Embryonic facial prominence (tissue), 1 donor: ENCODE results near the gene ZCCHC17.

ENCODE experiments used
- DNase-seq: peaks from one replicate; pipeline ENCODE4 v3.0.0-alpha.2; 2016; ENCODE audit errors: extremely low spot score

ZCCHC17 gene

DNA sequence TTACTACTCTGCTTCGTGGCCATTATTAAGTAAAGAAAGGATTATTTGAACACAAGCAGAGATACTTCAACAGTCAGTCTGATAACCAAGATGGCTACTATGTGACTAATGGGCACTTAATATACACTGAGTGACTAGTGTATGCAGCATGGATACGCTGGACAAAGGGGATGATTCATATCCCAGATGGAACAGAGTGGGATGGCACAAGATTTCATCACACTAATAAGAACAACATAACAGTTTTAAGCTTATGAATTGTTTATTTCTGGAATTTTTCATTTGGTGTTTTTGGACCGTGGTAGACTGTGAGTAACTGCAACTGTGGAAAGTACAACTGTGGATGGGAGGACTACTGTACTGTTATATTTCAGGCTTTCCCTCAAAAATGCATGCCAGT lies 9.4 kb downstream of the ZCCHC17 start:
- DNase-seq, result no peak

DNA sequence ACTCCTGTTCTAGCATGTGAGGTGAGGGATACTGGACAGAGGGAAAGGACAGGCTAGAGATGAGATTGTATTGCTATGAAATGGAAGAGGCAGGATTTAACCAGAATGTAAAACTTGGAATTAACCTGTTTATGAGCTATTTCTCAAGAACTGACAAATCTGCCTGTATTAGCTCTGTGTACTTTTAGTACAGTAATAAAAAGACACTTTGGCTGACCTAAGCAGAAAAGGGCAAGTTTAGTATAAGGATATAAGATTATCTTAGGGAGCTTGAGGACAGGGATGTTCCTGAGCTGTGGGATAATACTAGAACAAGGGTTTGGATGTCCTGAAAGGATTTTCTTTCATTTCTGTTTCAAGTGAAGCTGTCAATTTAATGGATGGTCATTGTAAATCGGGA lies 11.2 kb downstream of the ZCCHC17 start:
- DNase-seq, result no peak

DNA sequence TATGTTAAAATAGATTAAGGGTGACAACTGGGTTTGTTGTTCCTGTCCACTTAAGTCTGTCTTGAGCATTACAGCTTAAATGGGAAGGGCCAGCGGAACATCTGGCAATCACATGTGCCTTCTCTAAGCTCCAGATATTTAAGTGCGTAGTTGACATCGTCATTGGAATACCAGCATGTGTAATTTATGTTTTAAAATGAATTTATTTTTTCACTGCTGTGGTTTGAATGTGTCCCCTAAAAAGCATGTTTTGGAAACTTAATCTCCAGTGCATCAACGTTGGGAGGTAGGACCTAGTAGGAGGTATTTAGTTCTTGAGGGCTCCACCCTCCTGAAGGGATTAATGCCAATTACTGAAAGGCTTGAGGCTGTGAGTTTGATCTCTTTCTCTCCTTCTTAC lies 13.4 kb downstream of the ZCCHC17 start:
- DNase-seq, result no peak

DNA sequence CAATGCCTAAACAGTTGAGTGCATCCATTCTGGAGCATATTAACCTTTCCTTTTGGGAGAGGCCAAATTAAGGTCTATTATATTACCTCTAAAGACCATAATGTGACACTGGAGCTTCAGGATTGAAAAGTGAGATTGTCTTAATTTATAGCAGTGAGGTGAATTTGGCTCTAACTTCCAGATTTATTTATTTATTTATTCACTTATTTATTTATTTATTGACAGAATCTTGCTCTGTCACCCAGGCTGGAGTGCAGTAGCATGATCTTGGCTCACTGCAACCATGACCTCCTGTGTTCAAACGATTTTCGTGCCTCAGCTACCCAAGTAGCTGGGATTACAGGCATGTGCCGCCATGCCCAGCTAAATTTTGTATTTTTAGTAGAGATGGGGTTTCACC lies 19.1 kb downstream of the ZCCHC17 start:
- no peak for DNase-seq

DNA sequence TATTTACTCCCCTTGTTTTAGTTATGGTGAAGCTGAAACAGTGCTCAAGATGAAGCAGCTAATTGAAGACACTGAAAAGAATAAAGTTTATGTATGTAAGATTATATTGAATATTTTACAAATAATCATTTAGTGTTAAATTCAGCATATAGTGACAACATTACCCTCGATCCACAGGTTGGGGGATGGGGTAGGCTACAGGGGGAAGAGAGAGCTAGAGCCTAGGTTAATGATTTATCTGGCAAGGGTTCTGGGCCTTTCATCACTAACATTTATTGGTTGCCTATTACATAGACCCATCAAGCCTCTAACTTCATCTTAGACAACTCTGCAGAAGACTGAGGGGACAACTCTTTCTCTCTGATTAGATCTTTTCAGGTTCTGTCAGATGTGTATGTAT lies 21.3 kb downstream of the ZCCHC17 start:
- DNase-seq, result no peak

DNA sequence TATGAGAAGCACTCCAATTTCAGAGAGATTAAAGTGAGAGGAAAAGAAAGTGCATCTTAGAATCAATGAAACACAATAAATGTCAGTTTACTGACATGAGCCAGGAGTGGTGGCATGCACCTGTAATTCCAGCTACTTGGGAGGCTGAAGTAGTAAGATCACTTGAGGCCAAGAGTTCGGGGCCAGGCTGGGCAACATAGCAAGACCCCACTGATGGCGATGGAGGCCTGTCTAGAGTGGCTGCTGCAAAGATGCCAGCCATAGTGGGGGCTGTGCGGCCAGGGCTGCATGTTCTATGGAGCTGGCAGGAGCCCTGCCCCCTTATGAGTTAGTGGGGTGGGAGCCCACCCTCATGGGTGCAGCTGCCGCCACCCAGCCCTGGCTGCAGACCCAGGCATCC lies 27.3 kb downstream of the ZCCHC17 start:
- no peak for DNase-seq

DNA sequence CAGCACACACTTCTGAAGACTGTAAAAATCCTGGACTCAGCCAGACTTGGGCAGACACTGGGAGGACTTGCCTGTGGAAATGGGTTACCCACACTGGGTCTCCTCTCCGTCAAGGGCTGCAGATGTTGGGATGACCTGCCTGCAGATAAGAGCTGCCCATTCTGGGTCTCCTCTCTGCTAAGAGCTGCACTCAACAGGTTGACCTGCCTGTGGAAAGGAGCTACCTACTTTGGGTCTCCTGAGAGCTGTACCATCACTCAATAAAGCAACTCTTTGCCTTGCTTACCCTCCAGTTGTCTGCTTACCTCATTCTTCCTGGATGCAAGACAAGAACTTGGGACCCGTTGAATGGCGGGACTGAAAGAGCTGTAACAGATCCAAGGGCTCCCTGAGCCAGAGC lies 28.2 kb downstream of the ZCCHC17 start:
- DNase-seq, result no peak

DNA sequence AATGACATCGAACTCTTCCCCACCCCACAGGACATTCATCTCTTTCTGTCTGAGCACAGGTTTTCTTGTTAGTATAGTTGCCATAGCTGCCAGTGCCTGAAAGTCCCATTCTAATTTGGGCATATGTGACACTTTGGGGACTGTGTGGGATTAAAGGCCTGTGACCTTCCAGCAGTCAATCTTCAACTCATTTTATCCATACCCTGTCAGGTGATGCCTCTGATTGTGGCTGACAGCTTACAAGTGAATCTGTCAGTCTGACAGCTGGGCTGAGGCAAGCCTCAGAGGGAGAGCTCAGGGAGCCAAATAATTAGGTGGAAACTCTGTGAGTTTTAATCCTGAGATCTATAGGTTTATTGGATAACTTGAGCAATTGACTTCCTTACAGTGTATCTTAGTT lies 29.6 kb downstream of the ZCCHC17 start:
- no peak for DNase-seq

DNA sequence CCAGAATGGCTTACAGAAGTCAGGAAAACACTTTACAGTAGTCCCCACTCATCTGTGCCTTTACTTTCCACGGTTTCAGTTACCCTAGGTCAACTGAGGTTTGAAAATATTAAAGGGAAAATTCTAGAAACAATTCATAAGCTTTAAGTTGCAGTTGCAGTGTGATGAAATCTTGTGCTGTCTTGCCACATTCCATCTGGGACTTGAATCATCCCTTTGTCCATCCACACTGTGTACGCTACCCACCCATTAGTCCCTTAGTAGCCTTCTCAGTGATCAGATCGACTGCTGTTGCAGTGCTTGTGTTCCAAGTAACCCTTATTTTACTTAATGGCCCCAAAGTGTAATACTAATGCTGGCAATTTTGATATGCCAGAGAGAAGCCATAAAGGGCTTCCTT lies 30.5 kb downstream of the ZCCHC17 start:
- no peak for DNase-seq

DNA sequence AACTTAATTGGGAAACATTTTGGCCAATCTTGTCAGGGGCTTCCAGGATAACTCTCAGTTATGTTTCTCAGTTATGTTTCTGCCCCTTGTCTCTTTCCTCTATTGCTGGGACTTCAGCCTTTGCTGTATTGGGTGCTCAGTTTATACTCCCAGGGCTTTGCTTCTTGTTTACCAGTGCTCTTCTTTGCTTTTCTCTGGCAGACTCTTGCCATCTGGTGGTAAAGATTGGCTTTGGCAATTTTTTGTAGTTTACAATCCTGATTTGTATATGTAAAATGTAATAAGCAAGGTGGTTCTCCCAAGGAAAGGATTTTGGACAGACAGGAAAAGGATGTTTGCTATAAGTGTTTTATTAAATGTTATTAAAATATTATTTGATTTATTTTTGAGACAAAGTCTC lies 38.2 kb downstream of the ZCCHC17 start:
- no peak for DNase-seq

DNA sequence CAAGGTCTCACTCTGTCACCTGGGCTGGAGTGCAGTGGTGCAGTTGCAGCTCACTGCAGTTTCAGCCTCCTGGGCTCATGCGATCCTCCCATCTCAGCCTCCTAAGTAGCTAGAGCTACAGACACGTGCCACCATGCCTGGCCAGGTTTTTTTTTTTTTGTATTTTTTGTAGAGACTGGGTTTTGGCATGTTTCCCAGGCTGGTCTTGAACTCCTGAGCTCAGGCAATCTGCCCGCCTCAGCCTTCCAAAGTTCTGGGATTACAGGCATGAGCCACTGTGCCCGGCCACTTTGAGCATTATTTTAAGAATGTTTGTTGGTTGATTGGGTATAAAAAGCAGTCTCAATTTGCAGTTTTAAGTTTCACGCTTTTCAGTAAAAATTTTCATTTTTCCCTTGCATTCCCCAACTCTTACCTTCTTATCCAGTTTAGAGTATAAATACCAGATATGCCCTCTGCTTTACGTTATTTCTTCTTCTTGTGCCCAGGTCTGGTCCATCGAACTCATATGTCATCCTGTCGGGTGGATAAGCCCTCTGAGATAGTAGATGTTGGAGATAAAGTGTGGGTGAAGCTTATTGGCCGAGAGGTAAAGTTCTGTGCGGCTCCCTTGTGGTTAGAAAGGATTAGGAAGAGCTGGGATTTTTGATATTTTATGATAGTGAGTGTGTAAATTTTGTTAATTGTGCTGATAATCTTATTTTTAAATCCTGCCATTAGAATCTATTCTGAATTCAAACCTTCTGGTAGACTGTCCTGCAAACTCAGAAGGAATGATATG lies 40.0 kb downstream of the ZCCHC17 start:
- DNase-seq, result no peak

DNA sequence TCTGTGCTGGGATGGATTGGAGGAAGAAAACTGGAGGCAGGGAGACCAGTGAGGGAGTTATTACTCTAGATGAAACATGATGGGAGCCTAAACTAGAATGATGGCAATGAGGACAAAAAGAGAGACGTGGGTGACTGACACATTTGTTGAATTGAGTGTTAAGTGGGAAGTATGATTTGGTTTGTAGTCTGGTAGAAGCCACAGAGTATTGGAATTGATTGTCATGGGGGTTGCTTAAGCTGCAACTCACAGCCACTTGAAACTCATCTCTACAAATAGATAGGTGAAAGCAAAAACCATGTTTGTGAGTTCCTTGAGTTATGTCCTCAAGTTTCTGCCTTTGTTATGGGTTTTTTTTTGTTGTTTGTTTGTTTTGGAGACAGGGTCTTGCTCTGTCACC lies 47.7 kb downstream of the ZCCHC17 start:
- DNase-seq, result no peak

DNA sequence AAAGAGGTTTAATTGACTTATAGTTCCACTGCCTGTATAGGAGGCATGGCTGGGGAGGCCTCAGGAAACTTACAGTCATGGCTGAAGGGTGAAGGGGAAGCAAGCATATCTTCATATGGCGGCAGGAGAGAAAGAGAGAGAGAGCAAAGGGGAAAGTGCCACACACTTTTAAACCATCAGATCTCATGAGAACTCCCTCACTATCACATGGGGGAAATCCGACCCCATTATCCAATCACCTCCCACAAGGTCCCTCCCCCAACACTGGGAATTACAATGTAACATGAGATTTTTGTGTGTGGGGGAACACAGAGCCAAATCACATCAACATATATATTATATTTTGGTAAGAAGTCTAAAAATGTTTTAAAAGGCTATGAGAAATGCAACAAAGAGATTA lies 48.8 kb downstream of the ZCCHC17 start:
- DNase-seq, result no peak

DNA sequence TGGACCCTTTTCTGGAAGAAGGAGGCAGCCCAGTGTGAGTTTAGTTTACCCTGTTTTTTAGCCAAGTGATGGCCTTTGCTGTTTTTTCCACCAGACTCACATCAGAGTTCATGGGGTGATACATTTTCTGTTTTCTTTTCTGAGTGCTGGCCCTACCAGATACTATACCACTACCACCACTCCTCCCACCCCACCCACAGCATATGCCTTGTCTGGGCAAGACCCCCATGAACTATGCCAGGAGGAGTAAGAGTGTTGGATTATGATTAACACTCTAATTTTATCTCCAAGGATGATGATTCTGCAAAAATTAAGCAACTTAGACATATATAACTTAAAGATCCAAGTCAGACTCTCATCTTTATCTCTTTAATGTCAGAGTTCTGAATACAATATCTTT lies 50.0 kb downstream of the ZCCHC17 start:
- DNase-seq, result no peak

DNA sequence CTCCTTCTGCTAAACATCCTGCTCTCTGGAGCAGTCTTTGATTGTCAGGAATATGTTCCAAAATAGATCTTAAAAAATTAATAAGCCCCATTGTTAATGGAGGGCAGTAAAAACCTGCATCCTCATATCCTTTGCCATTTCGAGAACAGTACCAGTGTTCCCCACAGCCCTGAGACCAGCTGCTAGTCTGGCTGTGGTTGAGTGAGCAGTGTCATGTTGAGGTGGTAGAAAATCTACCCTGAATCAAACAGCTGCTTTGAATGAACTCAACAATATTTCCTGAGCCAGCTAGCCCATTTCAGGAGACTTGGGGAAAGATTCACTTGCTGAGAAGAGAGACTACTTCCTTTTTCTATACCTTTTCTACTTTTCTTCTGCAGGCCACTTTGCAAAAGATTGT lies 51.6 kb downstream of the ZCCHC17 start:
- no peak for DNase-seq

DNA sequence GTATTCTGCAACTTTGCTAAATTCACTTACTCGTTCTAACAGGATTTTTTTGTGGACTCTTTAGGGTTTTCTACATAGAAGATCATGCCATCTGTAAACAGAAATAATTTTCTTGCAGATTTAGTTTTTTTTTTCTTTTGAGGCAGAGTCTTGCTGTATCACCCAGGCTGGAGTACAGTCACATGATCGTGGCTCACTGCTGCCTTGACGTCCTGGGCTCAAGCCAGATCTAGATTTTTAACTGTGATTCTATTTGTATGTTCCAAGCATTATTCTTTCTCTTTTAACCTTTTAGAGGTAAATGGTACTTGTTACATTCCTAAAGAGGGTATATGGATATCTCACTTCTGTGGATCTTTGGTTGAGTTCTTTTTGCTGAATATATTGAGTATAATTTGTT lies 57.5 kb downstream of the ZCCHC17 start:
- no peak for DNase-seq

DNA sequence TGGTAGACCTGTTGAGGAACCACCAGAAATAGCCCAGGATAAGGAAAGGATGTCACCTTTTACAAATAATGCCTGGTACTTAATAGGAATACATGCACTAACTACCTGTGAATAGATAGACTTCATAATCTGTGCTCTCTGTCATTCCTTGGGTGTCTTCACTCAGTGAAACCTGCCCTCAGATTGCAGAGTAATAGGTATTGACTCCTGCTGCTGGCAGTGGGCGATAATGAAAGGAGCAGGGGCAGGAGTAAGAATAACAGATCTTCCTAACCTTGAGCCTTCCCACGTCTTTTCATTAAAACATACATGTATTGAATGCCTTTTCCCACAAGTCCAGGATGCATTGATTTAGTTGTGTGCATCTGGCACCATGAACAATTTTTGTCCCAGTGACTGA lies 59.6 kb downstream of the ZCCHC17 start:
- DNase-seq, result no peak

DNA sequence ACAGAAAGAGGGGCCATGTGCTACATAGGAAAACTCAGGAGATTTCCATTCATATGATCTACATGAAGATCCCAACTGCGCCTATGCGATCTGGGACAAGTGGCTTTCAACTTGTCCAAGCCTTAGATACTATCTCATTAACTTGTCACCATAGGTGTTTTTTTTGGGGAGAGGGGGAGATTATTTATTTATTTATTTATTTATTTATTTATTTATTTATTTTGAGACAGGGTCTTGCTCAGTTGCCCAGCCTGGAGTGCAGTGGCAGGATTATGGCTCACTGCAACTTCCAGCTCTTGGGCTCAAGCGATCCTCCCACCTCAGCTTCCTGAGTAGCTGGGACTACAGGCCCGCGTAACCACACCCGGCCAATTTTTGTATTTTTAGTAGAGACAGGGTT lies 64.8 kb downstream of the ZCCHC17 start:
- DNase-seq, result no peak

DNA sequence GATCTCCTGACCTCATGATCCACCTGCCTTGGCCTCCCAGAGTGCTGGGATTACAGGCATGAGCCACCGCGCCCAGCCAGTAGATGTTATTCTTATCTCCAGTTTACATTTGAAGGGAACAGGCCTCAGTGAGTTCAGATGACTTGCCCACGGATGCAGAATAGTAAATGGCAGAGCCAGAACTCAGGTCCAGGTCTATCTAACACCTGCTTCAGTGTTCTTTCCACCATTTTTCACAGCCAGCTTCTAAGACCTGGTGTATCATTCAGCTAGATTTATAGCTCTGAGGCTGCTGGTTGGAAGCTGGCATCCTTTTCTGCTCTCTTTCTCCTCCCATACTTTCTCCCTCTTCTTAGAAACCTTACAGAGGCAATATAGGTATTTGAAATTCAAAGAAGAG lies 65.2 kb downstream of the ZCCHC17 start:
- DNase-seq, result no peak

DNA sequence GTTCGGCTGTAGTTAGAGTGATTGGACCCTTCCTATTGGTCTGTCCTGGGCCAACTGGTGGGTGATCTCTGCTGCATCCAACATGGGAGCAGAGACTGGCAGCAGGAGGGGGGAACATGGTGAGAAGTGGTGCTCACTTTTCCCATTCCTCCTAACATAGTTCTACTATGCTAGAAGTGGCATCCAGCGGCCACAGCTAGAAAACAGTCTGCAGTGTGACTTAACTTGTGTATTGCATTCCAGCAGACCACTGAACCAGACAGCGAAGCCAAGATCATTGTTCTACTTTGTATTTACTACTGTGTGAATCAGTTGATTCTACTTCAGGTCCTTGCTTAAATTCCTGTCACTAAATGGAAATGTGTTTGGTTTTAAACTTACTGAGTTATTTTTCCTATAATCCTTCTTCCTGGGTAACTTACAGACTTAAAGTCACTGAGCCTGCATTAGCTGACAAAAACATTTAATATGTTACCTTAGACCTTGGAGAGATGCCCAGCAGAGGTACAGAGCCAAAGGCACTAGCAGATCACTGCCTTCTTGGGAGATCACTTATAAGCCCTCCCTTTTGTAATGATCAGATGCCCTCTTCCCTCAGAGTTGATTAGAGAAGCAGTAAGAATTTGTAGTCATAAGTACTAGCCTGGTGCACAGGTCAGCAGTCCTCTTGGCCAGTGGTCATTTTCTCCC lies 67.9 kb downstream of the ZCCHC17 start:
- no peak for DNase-seq

DNA sequence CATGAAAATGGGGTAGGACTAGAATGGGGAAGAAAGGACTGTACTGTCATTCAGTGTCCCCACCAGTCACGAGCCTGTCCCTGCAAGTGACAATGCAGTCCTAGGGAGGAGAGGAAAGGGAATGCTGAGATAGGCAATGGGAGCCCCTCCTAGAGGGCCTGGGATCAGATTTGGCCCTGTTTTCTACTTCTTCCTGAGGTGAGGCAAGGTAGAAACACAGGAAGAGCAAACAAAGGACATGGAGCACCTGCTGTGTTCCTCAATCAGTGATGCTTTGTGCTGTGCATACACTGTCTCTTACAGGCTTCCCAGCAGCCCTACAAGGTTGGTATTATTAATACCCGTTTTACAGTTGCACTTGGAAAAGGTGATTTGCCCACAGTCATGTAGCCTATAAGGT lies 70.0 kb downstream of the ZCCHC17 start:
- no peak for DNase-seq

DNA sequence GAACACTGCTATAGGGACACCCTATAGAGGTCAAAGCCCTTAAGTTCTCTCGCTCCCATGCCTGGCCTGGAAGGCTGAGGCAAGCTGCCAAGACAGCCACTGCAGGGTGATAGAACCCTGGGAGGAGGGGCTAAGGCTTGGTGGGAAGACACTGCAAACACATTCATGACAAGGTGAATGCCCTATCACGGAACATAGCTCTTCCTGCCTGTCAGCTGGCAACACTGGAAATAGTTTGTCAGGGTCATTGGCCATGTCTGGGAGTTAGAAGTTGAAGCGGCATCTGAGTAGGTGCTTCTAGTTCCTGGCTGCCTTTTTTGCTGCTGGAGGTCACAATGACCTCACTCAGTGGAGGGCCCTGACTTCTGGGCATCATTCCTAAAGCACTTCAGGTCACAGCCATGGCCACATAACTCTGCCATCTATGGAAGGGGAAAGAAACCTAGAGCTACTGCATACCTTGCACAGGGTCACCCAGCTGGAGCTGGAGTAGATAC lies 71.8 kb downstream of the ZCCHC17 start:
- no peak for DNase-seq

DNA sequence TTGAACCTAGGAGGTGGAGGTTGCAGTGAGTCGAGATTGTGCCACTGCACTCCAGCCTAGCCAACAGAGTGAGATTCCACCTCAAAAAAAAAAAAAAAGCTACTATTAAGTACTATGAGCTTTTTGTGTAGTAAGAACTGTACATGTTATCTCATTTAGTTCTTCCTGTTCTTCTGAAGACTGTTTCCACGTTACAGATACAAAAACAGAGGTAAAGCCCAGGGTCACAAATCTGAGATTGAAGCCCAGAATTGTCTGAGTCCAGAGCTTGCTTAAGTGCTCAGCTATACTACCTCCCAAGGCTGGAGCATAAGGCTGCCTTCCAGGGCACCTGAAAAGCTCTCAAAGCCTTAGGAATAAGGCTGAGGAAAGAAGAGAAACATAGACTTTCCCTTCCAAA lies 73.2 kb downstream of the ZCCHC17 start:
- no peak for DNase-seq

DNA sequence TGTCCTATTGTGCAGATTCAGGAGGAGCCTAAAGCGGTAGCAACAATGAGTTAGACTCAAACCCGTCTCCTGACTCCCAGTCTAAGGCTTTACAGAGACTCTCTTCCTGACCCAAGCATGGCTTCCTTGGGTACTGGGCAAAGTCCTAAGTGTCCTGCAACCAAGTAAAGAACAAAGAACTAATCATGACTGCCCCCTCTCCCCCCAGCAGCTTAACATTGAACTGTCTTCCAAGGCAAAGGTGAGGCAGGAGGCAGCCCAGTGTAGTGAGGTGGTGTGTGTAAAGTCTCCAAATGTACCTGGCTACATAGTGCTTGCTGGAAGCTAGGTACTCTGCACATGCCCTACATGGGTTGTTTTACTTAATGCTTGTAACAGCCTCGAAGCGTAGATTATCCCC lies 73.7 kb downstream of the ZCCHC17 start:
- DNase-seq, result no peak
